Keratinocyte (primary cell): ENCODE data around the gene C9orf43.

Source experiments
- EZH2 ChIP-seq: IDR thresholded peaks from one replicate; pipeline ENCODE4 v1.6.1; 2012; ENCODE audit warnings: inconsistent platforms, mild to moderate bottlenecking, low read length, moderate library complexity
- TF ChIP-seq, protein P1 (sequence below), 3 experiments: IDR thresholded peaks in 1 of 3; conservative IDR thresholded peaks in 1 of 3; optimal IDR thresholded peaks in 1 of 3; 2 replicates in 2 of 3; 3 replicates in 1 of 3; pipeline versions ENCODE3 to v1.5.1; 2011; ENCODE audit warnings: low read length in 3 of 3, mild to moderate bottlenecking in 3 of 3, moderate library complexity in 2 of 3, control low read depth in 1 of 3, inconsistent platforms in 1 of 3; ENCODE audit not compliant: insufficient read depth in 2 of 3; ENCODE audit errors: extremely low read depth in 1 of 3

- TF ChIP-seq, protein P1, sequence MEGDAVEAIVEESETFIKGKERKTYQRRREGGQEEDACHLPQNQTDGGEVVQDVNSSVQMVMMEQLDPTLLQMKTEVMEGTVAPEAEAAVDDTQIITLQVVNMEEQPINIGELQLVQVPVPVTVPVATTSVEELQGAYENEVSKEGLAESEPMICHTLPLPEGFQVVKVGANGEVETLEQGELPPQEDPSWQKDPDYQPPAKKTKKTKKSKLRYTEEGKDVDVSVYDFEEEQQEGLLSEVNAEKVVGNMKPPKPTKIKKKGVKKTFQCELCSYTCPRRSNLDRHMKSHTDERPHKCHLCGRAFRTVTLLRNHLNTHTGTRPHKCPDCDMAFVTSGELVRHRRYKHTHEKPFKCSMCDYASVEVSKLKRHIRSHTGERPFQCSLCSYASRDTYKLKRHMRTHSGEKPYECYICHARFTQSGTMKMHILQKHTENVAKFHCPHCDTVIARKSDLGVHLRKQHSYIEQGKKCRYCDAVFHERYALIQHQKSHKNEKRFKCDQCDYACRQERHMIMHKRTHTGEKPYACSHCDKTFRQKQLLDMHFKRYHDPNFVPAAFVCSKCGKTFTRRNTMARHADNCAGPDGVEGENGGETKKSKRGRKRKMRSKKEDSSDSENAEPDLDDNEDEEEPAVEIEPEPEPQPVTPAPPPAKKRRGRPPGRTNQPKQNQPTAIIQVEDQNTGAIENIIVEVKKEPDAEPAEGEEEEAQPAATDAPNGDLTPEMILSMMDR (optimal IDR thresholded peaks at IDR 0.05 in 1 of 3, IDR thresholded peaks at IDR 0.05 in 1 of 3, conservative IDR thresholded peaks at IDR 0.05 in 1 of 3; ENCODE audit: extremely low read depth in 1 of 3, insufficient read depth in 2 of 3, low read length in 3 of 3), result no peak
- no peak for TF ChIP-seq EZH2
Observed at GRCh38 chr9:113464286-113464660, 53.7 kb downstream of the C9orf43 start.
